ENCODE data around the gene RTL10. TPM values are rescaled to one million over a fixed set of nuclear protein-coding genes. Genes with fewer than 3 reads are reported as not detected.

RTL10 gene
- polyA plus RNA-seq, 1 donor (not counting 4 experiments of a cell fraction or from before 2014, with no cell fraction given): 12.9 TPM

DNA sequence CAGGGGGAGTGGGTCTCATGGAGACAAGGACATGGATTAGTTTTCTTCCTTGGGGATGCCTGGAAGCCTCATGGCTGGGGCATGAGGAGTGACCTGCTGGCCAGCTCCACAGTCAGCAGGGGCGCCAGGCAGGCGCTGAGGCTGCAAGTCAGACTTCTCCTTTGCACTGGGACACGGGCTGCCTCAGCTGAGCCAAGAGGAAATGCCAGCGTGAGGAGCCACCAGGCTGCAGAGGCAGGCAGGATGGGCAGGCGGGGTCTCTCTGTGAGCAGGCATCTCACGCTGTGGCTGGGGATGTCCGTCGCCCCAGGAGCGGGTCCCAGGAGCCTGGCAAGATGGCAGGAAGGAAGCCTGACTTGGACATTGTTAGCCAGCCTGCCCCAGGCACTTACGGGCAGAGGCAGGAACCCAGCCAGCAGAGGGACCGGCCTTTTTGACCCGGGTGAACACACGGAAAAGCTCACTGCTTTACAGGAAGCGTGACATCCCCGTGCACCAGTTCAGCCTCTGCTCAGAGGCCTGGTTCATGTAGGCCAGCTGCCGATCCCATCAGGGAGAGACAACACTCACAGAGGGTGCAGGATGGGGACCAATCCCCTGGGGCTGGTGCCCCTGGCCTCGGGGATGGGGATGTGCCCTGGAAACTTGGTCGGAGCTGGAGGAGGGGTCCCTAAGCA is 10.2 kb downstream of the RTL10 start:
- Histone ChIP-seq H4K20me1 (ENCODE audit: control insufficient read depth, extremely low read depth, insufficient read depth, low read length) (no peaks in the 10 kb centered on the region), H3K9me1 (ENCODE audit: control insufficient read depth, extremely low read depth, insufficient read depth, low read length) (peaks cover 2% of the 10 kb centered on the region), H3K79me2 (ENCODE audit: control insufficient read depth, insufficient read depth, low read length) (no peaks in the 10 kb centered on the region), H3K4me3 (ENCODE audit: control insufficient read depth in 2 of 3, extremely low read depth in 1 of 3, insufficient read depth in 2 of 3, low read depth in 1 of 3, low read length in 3 of 3) (no peak overlapping the region), H3K9me3 (ENCODE audit: control insufficient read depth, low read depth, low read length) (no peaks in the 10 kb centered on the region), H2AFZ (ENCODE audit: control insufficient read depth, low read length) (peak overlapping the region; percentile 32), H3K27me3 (ENCODE audit: control insufficient read depth, extremely low read depth, insufficient read depth, low read length) (no peaks in the 10 kb centered on the region), H3K4me2 (ENCODE audit: control insufficient read depth, extremely low read depth, insufficient read depth, low read depth, low read length) (peak overlapping the region; percentile 52), H3K36me3 (ENCODE audit: control insufficient read depth in 2 of 2, extremely low read depth in 1 of 2, insufficient read depth in 2 of 2, low read length in 2 of 2) (peaks cover 1 to 7% of the 10 kb centered on the region in 2 experiments), H3K9ac (ENCODE audit: control insufficient read depth, extremely low read depth, insufficient read depth, low read length) (no peak overlapping the region), H3K27ac (ENCODE audit: control insufficient read depth, insufficient read depth, low read length) (no peak overlapping the region), H3K4me1 (ENCODE audit: control insufficient read depth, extremely low read depth, insufficient read depth, low read length) (peaks cover 34% of the 10 kb centered on the region)
- TF ChIP-seq EZH2 (IDR thresholded peaks at IDR 0.05; ENCODE audit: low read length): no peak
- TF ChIP-seq, protein P1, sequence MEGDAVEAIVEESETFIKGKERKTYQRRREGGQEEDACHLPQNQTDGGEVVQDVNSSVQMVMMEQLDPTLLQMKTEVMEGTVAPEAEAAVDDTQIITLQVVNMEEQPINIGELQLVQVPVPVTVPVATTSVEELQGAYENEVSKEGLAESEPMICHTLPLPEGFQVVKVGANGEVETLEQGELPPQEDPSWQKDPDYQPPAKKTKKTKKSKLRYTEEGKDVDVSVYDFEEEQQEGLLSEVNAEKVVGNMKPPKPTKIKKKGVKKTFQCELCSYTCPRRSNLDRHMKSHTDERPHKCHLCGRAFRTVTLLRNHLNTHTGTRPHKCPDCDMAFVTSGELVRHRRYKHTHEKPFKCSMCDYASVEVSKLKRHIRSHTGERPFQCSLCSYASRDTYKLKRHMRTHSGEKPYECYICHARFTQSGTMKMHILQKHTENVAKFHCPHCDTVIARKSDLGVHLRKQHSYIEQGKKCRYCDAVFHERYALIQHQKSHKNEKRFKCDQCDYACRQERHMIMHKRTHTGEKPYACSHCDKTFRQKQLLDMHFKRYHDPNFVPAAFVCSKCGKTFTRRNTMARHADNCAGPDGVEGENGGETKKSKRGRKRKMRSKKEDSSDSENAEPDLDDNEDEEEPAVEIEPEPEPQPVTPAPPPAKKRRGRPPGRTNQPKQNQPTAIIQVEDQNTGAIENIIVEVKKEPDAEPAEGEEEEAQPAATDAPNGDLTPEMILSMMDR (optimal IDR thresholded peaks at IDR 0.05 in 1 of 3, IDR thresholded peaks at IDR 0.05 in 1 of 3, conservative IDR thresholded peaks at IDR 0.05 in 1 of 3; ENCODE audit: extremely low read depth in 1 of 3, insufficient read depth in 2 of 3, low read length in 3 of 3): peak in 1 of 3 experiments; percentile 28
- no peak for DNase-seq (ENCODE audit: low read depth, low spot score)
- dilution Hi-C loops (cut with MboI; ENCODE audit: extremely low pct_ligation_motif_present, low sequenced_read_pairs): no loop called here
- FAIRE-seq: peak; percentile 85

DNA sequence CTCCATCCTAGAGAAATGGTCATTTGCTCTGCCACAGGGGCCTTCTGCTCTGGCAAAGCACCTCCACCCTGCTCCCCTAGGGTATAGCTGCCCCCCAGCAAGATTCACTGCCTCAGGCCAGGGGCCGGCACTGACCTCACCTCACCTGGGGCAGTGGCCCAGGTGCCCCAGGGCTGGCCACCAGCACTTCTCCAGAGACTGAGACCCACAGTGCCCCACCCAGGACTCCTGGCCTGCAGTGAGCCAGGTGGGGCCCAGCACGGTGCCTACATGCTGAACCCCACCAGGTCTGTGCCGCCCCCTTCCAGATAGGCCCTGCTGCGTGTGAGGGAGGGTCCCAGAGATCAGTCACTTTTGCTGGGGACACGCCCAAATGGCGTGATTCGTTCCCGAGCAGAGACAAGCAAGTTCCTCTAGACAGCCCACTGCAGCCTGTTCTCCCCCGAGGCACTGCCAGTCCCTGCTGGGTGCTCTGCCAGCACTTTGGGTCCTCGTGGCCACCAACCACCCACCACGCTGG is 10.8 kb downstream of the RTL10 start:
- Histone ChIP-seq H3K4me2 (ENCODE audit: control insufficient read depth, extremely low read depth, insufficient read depth, low read depth, low read length) (peak overlapping the region; percentile 52), H3K27me3 (ENCODE audit: control insufficient read depth, extremely low read depth, insufficient read depth, low read length) (no peaks in the 10 kb centered on the region), H3K9me3 (ENCODE audit: control insufficient read depth, low read depth, low read length) (no peaks in the 10 kb centered on the region), H3K9ac (ENCODE audit: control insufficient read depth, extremely low read depth, insufficient read depth, low read length) (no peak overlapping the region), H2AFZ (ENCODE audit: control insufficient read depth, low read length) (peak overlapping the region; percentile 32), H3K9me1 (ENCODE audit: control insufficient read depth, extremely low read depth, insufficient read depth, low read length) (peaks cover 2% of the 10 kb centered on the region), H3K27ac (ENCODE audit: control insufficient read depth, insufficient read depth, low read length) (no peak overlapping the region), H3K4me3 (ENCODE audit: control insufficient read depth in 2 of 3, extremely low read depth in 1 of 3, insufficient read depth in 2 of 3, low read depth in 1 of 3, low read length in 3 of 3) (no peak overlapping the region), H4K20me1 (ENCODE audit: control insufficient read depth, extremely low read depth, insufficient read depth, low read length) (no peaks in the 10 kb centered on the region), H3K79me2 (ENCODE audit: control insufficient read depth, insufficient read depth, low read length) (no peaks in the 10 kb centered on the region), H3K36me3 (ENCODE audit: control insufficient read depth in 2 of 2, extremely low read depth in 1 of 2, insufficient read depth in 2 of 2, low read length in 2 of 2) (peaks cover 1 to 7% of the 10 kb centered on the region in 2 experiments), H3K4me1 (ENCODE audit: control insufficient read depth, extremely low read depth, insufficient read depth, low read length) (peaks cover 28% of the 10 kb centered on the region)
- FAIRE-seq: no peak
- DNase-seq (ENCODE audit: low read depth, low spot score): no peak
- TF ChIP-seq EZH2 (IDR thresholded peaks at IDR 0.05; ENCODE audit: low read length): no peak
- TF ChIP-seq, protein P1 (optimal IDR thresholded peaks at IDR 0.05 in 1 of 3, IDR thresholded peaks at IDR 0.05 in 1 of 3, conservative IDR thresholded peaks at IDR 0.05 in 1 of 3; ENCODE audit: extremely low read depth in 1 of 3, insufficient read depth in 2 of 3, low read length in 3 of 3): no peak
- dilution Hi-C loops (cut with MboI; ENCODE audit: extremely low pct_ligation_motif_present, low sequenced_read_pairs): no loop called here
